Left lung (tissue), 10 donors: ENCODE measurements around the gene AXDND1. TPM values are rescaled to one million over a fixed set of nuclear protein-coding genes. Genes with fewer than 3 reads are reported as not detected.

Experiments used
- ATAC-seq: fragments of 200-7000 bp; cut with Tn5 transposase; one replicate; pipeline ENCODE4 v1.9.1; 2020; ENCODE audit warnings: moderate library complexity
- DNase-seq, 4 donors: peaks; one replicate each; pipeline ENCODE4 v3.0.0-alpha.2; 2013 to 2020
- H3K27ac ChIP-seq, 2 donors: fragments of 200-600 bp; sonication (generic) in 1 of 2; one replicate each; pipeline versions ENCODE4 v1.5.0 to v1.8.0; 2020 to 2021
- H3K27me3 ChIP-seq, 2 donors: fragments of 200-600 bp; sonication (generic) in 1 of 2; one replicate each; pipeline versions ENCODE4 v1.5.0 to v1.8.0; 2020 to 2021
- H3K36me3 ChIP-seq, 2 donors: fragments of 200-600 bp; sonication (generic) in 1 of 2; one replicate each; pipeline versions ENCODE4 v1.5.0 to v1.8.0; 2020 to 2021
- H3K4me1 ChIP-seq, 2 donors: fragments of 200-600 bp; one replicate each; pipeline ENCODE4 v1.8.0; 2021
- H3K4me3 ChIP-seq, 2 donors: fragments of 200-600 bp; sonication (generic) in 1 of 2; one replicate each; pipeline versions ENCODE4 v1.5.0 to v1.8.0; 2020 to 2021; ENCODE audit warnings: mild to moderate bottlenecking in 1 of 2
- H3K9me3 ChIP-seq, 2 donors: fragments of 200-600 bp; sonication (generic) in 1 of 2; one replicate each; pipeline versions ENCODE4 v1.5.0 to v1.8.0; 2020 to 2021
- CTCF ChIP-seq, 2 donors: fragments of 200-600 bp; sonication (generic) in 1 of 2; IDR thresholded peaks; one replicate each; pipeline versions ENCODE4 v1.5.0 to v1.8.0; 2021; ENCODE audit warnings: antibody characterized with exemption in 2 of 2
- intact Hi-C, 2 donors: fragments of 100-400 bp; cut with DNase I; formaldehyde crosslinking; loops; one replicate each; pipeline versions ENCODE4 v1.11.2 to v1.14.2; 2022
- polyA plus RNA-seq, 6 donors: library from polyadenylated mRNA; unstranded; fragments of 120-200 nt; gene quantifications; one replicate each; pipeline ENCODE4 v1.2.1, GENCODE V29; 2013; ENCODE audit not compliant: insufficient read length in 6 of 6
- total RNA-seq, 2 donors: library from RNA; stranded (reverse); fragmentation: NEBNext Ultra II Directional; extraction: Animal tissue kit (Norgen Biotek cat#: 25700); gene quantifications; one replicate each; pipeline ENCODE4 v1.2.1, GENCODE V29; 2021
- donor health status: DM: no; HTN: yes; CAD: no.
- donor health status: DM: no; HTN: no; CAD: no.

AXDND1 gene
- total and polyA plus RNA-seq, 8 donors = 0.37 to 0.86 (median 0.68) TPM; not detected in 1

GRCh38 chr1:179576509-179576908 lies 210.7 kb downstream of the AXDND1 start:
- H3K27ac ChIP-seq = no peak overlapping the region
- no peak for DNase-seq
- H3K9me3 ChIP-seq = no peaks in the 10 kb centered on the region
- no peak for ATAC-seq
- no peak overlapping the region for H3K4me3 ChIP-seq
- H3K36me3 ChIP-seq = no peaks in the 10 kb centered on the region
- intact Hi-C loops = no loop called here
- peaks cover 31 to 70% of the 10 kb centered on the region in 2 donors for H3K27me3 ChIP-seq
- H3K4me1 ChIP-seq = no peaks in the 10 kb centered on the region
- no peak for TF ChIP-seq CTCF (IDR thresholded peaks at IDR 0.05)

- peaks cover 0 to 77% of the 10 kb centered on the region in 2 donors for H3K27me3 ChIP-seq
- H3K4me3 ChIP-seq = no peak overlapping the region
- DNase-seq (no peak), ATAC-seq (no peak)
- H3K9me3 ChIP-seq = no peaks in the 10 kb centered on the region
- intact Hi-C loops = no loop called here
- no peaks in the 10 kb centered on the region for H3K36me3 ChIP-seq
- H3K27ac ChIP-seq = no peak overlapping the region
- no peaks in the 10 kb centered on the region for H3K4me1 ChIP-seq
- TF ChIP-seq CTCF (IDR thresholded peaks at IDR 0.05) = no peak
These were observed 218.1 kb downstream of the AXDND1 start for GRCh38 chr1:179583771-179584320.

GRCh38 chr1:179586107-179586823 lies 220.5 kb downstream of the AXDND1 start:
- peak overlapping the region in 1 of 2 donors; percentile 32 for H3K4me3 ChIP-seq
- no peaks in the 10 kb centered on the region for H3K36me3 ChIP-seq
- peaks cover 0 to 75% of the 10 kb centered on the region in 2 donors for H3K27me3 ChIP-seq
- H3K27ac ChIP-seq = no peak overlapping the region
- ATAC-seq = peak; percentile 95
- no peaks in the 10 kb centered on the region for H3K9me3 ChIP-seq
- DNase-seq = peak in 3 of 4 donors; percentile 59 to 81 (median 66)
- intact Hi-C loops = no loop called here
- H3K4me1 ChIP-seq = no peaks in the 10 kb centered on the region
- peak; percentile 23 to 24 for TF ChIP-seq CTCF (IDR thresholded peaks at IDR 0.05)

GRCh38 chr1:179587336-179587735 lies 221.6 kb downstream of the AXDND1 start:
- Histone ChIP-seq H3K9me3 (no peaks in the 10 kb centered on the region), H3K4me1 (no peaks in the 10 kb centered on the region), H3K27ac (no peak overlapping the region), H3K36me3 (no peaks in the 10 kb centered on the region), H3K4me3 (no peak overlapping the region), H3K27me3 (peaks cover 10 to 78% of the 10 kb centered on the region in 2 donors)
- DNase-seq (no peak), ATAC-seq (no peak)
- intact Hi-C loops = no loop called here
- TF ChIP-seq CTCF (IDR thresholded peaks at IDR 0.05) = no peak

- intact Hi-C loops = no loop called here
- no peak for TF ChIP-seq CTCF (IDR thresholded peaks at IDR 0.05)
- H3K9me3 ChIP-seq = no peaks in the 10 kb centered on the region
- H3K4me3 ChIP-seq = no peak overlapping the region
- peaks cover 14 to 85% of the 10 kb centered on the region in 2 donors for H3K27me3 ChIP-seq
- no peaks in the 10 kb centered on the region for H3K36me3 ChIP-seq
- H3K4me1 ChIP-seq = no peaks in the 10 kb centered on the region
- no peak overlapping the region for H3K27ac ChIP-seq
- ATAC-seq (no peak), DNase-seq (no peak)
These were observed 222.8 kb downstream of the AXDND1 start for GRCh38 chr1:179588425-179589024.
